ENCODE data around the gene CYP1B1. TPM values are rescaled to one million over a fixed set of nuclear protein-coding genes. Genes with fewer than 3 reads are reported as not detected.

Gene CYP1B1
- total RNA-seq, 2 donors from 2014 or later = 19.4 to 289 TPM

DNA sequence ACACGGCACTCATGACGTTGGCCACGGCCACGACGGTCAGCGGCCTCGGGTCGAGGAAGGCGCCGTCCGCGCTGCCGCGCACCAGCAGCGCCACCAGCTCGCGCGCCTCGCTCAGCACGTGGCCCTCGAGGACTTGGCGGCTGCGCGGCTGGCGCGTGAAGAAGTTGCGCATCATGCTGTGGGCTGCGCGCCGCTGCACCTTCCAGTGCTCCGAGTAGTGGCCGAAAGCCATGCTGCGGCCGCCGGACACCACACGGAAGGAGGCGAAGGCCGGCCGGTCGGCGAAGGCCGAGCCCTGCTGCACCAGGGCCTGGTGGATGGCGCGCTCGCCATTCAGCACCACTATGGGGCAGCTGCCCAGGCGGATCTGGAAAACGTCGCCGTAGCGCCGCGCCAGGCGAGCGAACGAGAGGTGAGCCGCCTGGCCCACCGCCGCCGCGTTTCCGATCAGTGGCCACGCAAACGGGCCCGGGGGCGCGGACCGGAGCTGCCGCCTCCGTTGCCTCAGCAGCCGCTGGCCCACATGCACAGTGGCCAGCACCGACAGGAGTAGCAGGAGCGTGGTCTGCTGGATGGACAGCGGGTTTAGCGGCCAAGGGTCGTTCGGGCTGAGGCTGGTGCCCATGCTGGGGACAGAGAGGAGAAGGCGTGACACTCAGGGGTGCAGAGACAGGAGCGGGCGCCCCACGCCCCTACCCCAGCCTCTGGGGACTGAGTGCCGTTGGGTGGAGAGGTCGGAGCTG, 1.0 kb downstream of the CYP1B1 start:
- 7% methylated on average over 76 of the region's 82 CpGs for WGBS
- no peak for DNase-seq (ENCODE audit: low spot score)
- no peaks in the 10 kb centered on the region for H3K9me3 ChIP-seq
- no peaks in the 10 kb centered on the region for H3K27me3 ChIP-seq (replicated peaks; ENCODE audit: insufficient read depth)
- intact Hi-C loops (cut with DNase I) = loop anchor here (5.0 kb wide), 3 partner anchors 38 to 97 kb away; no protein-coding TSS in a partner anchor
- peak overlapping the region; percentile 85 to 87 for H3K27ac ChIP-seq
- peaks cover 3% of the 10 kb centered on the region for H3K4me1 ChIP-seq (replicated peaks)
- TF ChIP-seq POLR2A (IDR thresholded peaks at IDR 0.05) (no peak), POLR2AphosphoS5 (IDR thresholded peaks at IDR 0.05) (no peak)
- TF ChIP-seq, protein P1, sequence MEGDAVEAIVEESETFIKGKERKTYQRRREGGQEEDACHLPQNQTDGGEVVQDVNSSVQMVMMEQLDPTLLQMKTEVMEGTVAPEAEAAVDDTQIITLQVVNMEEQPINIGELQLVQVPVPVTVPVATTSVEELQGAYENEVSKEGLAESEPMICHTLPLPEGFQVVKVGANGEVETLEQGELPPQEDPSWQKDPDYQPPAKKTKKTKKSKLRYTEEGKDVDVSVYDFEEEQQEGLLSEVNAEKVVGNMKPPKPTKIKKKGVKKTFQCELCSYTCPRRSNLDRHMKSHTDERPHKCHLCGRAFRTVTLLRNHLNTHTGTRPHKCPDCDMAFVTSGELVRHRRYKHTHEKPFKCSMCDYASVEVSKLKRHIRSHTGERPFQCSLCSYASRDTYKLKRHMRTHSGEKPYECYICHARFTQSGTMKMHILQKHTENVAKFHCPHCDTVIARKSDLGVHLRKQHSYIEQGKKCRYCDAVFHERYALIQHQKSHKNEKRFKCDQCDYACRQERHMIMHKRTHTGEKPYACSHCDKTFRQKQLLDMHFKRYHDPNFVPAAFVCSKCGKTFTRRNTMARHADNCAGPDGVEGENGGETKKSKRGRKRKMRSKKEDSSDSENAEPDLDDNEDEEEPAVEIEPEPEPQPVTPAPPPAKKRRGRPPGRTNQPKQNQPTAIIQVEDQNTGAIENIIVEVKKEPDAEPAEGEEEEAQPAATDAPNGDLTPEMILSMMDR (IDR thresholded peaks at IDR 0.05) = no peak
- no peaks in the 10 kb centered on the region for H3K36me3 ChIP-seq
- H3K4me3 ChIP-seq = peak overlapping the region; percentile 53 to 57

DNA sequence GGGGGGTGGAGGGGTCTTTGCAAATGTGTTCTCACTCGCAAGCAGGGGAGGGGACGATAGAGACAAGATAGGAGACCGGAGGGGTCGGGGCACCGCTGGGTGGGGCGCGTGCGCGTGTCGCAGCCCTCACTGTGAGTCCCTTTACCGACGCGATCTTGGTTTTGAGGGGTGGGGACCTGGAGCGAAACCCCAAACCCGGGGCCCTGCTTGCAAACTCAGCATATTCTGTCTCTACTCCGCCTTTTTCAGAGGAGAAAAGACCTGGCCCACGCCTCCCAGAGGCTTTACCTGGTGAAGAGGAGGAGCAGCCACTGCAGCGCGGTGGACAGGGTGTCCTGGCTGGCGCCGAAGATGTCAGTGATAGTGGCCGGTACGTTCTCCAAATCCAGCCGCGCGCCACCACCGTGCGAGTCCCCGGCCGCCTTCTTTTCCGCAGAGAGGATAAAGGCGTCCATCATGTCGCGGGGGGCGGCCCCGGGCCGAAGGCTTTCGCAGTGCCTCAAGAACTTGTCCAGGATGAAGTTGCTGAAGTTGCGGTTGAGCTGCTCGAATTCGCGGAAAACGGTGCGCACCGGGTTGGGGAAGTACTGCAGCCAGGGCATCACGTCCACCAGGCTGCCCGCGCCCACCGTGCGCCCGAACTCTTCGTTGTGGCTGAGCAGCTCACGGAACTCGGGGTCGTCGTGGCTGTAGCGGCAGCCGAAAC, 1.7 kb downstream of the CYP1B1 start:
- Histone ChIP-seq H3K27ac (peak overlapping the region; percentile 85 to 87), H3K4me3 (peak overlapping the region; percentile 53 to 57), H3K36me3 (no peaks in the 10 kb centered on the region), H3K9me3 (no peaks in the 10 kb centered on the region), H3K27me3 (replicated peaks; ENCODE audit: insufficient read depth) (no peaks in the 10 kb centered on the region), H3K4me1 (replicated peaks) (peaks cover 3% of the 10 kb centered on the region)
- intact Hi-C loops (cut with DNase I) = no loop called here
- TF ChIP-seq POLR2AphosphoS5 (IDR thresholded peaks at IDR 0.05) (no peak), POLR2A (IDR thresholded peaks at IDR 0.05) (no peak)
- TF ChIP-seq, protein P1 (IDR thresholded peaks at IDR 0.05) = no peak
- DNase-seq (ENCODE audit: low spot score) = no peak
- 7% methylated on average over 53 of the region's 58 CpGs for WGBS

DNA sequence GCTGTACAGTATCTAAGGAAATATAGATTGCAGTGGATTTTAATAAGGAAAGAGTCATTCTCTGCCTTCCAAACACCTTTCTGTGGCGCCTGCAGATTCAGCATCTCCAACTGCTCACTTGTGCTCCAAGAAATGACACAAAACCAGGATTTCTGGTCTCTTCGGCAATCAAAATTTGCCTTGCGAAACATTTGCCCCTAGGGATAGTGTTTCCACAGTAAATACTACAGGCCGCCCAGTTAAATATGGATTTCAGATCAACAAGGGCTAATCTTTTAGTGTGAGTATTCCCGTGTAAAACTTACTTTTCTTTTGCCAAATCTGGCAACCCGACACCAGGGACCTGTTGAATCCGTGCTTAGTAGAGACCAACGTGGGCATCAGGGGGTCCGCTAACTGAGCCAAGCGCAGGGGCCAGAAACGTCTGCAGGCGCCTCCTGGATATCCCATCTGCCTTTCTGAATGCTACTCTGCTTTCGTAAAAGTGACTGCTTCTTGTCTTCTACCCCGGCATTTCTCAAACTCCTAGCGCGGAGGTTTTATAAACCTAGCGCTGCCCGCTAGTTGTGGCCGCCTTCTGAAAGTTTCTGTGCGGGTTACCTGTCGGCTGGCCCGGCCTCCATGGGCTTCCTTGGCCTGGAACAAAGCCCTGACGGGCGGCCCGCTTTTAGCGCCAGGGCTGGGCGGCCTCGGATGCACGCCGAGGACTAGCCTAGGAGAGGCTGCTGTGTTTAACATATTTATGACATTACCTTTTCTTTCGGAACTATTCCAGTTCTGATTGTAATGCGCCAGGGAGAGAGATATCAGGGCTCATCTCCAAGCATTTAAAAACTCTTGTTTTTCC, 2.5 kb downstream of the CYP1B1 start:
- Histone ChIP-seq H3K4me1 (replicated peaks) (peaks cover 3% of the 10 kb centered on the region), H3K9me3 (no peaks in the 10 kb centered on the region), H3K4me3 (peak overlapping the region; percentile 53 to 57), H3K27ac (peak overlapping the region; percentile 85 to 87), H3K27me3 (replicated peaks; ENCODE audit: insufficient read depth) (no peaks in the 10 kb centered on the region), H3K36me3 (no peaks in the 10 kb centered on the region)
- DNase-seq (ENCODE audit: low spot score) = no peak
- TF ChIP-seq POLR2AphosphoS5 (IDR thresholded peaks at IDR 0.05) = no peak
- TF ChIP-seq POLR2A (IDR thresholded peaks at IDR 0.05) = no peak
- TF ChIP-seq, protein P1 (IDR thresholded peaks at IDR 0.05) = no peak
- intact Hi-C loops (cut with DNase I) = no loop called here
- 22% methylated on average over 32 of the region's 32 CpGs for WGBS

DNA sequence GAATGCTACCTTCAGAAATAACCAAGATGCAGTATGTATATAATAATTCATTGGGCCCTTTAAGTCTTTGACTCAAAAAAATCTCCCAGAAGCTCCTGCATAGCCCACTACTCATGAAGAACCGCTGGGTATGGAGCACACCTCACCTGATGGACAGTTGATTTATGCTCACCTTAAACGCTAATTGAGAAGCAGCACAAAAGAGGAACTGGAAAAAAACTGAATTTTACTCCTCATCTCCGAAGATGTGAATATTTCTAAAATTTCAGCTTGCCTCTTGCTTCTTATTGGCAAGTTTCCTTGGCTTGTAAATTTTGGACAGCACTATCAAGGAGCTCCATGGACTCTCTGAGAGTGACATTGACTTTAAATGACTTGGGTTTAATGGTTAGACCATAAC, 5.5 kb downstream of the CYP1B1 start:
- no peak for DNase-seq (ENCODE audit: low spot score)
- Histone ChIP-seq H3K27ac (peak overlapping the region in 1 of 2 donors; percentile 87), H3K27me3 (replicated peaks; ENCODE audit: insufficient read depth) (no peaks in the 10 kb centered on the region), H3K4me1 (replicated peaks) (peaks cover under 1% of the 10 kb centered on the region), H3K4me3 (no peak overlapping the region), H3K9me3 (no peaks in the 10 kb centered on the region), H3K36me3 (no peaks in the 10 kb centered on the region)
- intact Hi-C loops (cut with DNase I) = no loop called here
- 75% methylated on average over 3 of the region's 3 CpGs for WGBS
- TF ChIP-seq POLR2A (IDR thresholded peaks at IDR 0.05) = no peak

DNA sequence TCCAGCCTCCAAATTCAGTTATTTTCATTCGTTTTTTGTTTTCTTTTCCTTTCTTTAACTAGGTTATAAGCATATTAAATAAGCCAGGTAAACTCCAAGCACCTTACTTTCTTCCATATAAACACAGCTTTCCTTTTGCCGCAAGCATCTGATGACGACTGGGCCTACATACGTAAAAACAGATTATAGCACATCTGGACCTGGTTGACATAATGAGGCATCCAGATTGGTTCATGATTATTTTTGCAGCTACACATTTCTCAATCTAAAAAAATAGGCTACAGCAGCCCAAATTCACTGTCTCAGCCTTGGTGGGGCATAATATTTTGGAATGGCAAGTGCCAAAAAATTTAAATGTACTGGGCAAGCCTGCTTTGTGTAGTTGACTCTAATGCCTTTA, 7.7 kb downstream of the CYP1B1 start:
- no peaks in the 10 kb centered on the region for H3K4me1 ChIP-seq (replicated peaks)
- no peaks in the 10 kb centered on the region for H3K27me3 ChIP-seq (replicated peaks; ENCODE audit: insufficient read depth)
- H3K9me3 ChIP-seq = no peaks in the 10 kb centered on the region
- no peak for DNase-seq (ENCODE audit: low spot score)
- H3K36me3 ChIP-seq = no peaks in the 10 kb centered on the region
- 73% methylated on average over 4 of the region's 4 CpGs for WGBS
- peak overlapping the region; percentile 16 to 87 for H3K27ac ChIP-seq
- intact Hi-C loops (cut with DNase I) = no loop called here
- no peak overlapping the region for H3K4me3 ChIP-seq
- TF ChIP-seq, protein P1 (IDR thresholded peaks at IDR 0.05) = no peak
- TF ChIP-seq POLR2A (IDR thresholded peaks at IDR 0.05) = no peak
- no peak for TF ChIP-seq POLR2AphosphoS5 (IDR thresholded peaks at IDR 0.05)

All from prostate gland (tissue), 2 donors.